Activated CD8-positive, alpha-beta memory T cell treated with anti-CD3 and anti-CD28 coated beads, Interleukin-2, amount 10 ng/mL, durations not matched to agents 7 days and 5 days (primary cell): ENCODE results near the gene ZFAND3. TPM values are rescaled to one million over a fixed set of nuclear protein-coding genes. Genes with fewer than 3 reads are reported as not detected.
"Not testable (repeated sequence)": the region's sequence is repeated elsewhere in the genome, so short reads cannot be mapped to it uniquely, and the experiment has no call there.

Experiments used
- ATAC-seq: fragments of 150-1000 bp; cut with Tn5 transposase; one replicate; pipeline ENCODE4 v1.10.0; 2021; ENCODE audit warnings: moderate library complexity
- CTCF ChIA-PET: fragments of 350-600 bp; sonication (Branson Sonifier 250); formaldehyde crosslinking; loops from one replicate; lab custom pipeline; 2021; ENCODE audit warnings: antibody characterized with exemption; lab: Charles Lee
- DNase-seq: peaks from one replicate; pipeline ENCODE4 v3.0.0-alpha.2; 2020
- H3K27ac Mint-ChIP-seq: one replicate; pipeline ENCODE4 v1.8.0; 2021; ENCODE audit warnings: mild to moderate bottlenecking, mixed read lengths
- H3K27me3 Mint-ChIP-seq: one replicate; pipeline ENCODE4 v1.8.0; 2021; ENCODE audit warnings: mixed read lengths
- H3K36me3 Mint-ChIP-seq: one replicate; pipeline ENCODE4 v1.8.0; 2021; ENCODE audit warnings: mild to moderate bottlenecking, mixed read lengths
- H3K4me1 Mint-ChIP-seq: one replicate; pipeline ENCODE4 v1.8.0; 2021; ENCODE audit warnings: mixed read lengths
- H3K4me3 Mint-ChIP-seq: one replicate; pipeline ENCODE4 v1.8.0; 2021; ENCODE audit warnings: mild to moderate bottlenecking, moderate library complexity, mixed read lengths
- H3K9me3 Mint-ChIP-seq: one replicate; pipeline ENCODE4 v1.8.0; 2022; ENCODE audit warnings: low read depth, mixed read lengths
- total RNA-seq, 2 experiments: library from RNA; stranded (reverse); gene quantifications; one replicate each; pipeline ENCODE4 v1.2.3, GENCODE V29; 2021

ZFAND3 gene
- total RNA-seq, 2 experiments from 2014 or later = 30.9 to 34.4 TPM

DNA sequence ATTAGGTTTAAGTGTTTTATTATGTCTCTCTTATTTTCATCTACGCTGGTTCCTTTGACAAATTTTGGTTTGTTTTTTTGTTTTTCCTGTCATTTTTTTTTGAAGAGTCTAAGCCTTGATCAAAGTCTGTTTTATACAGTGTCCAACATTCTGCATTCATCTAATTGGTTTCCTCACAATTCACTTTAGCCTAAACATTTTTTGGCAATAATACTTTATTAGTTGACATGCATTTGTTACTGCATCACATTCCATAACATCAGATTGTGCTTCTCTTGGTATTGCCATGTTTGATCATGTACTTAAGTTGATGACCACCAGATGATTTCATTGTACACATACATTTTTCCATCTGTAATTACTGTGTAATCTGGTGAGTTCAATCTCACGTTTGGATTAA is 173.2 kb downstream of the ZFAND3 start:
- ATAC-seq = no peak
- DNase-seq = no peak
- Mint-ChIP-seq H3K4me3 (no peak overlapping the region), H3K27me3 (no peaks in the 10 kb centered on the region), H3K36me3 (peaks cover 2% of the 10 kb centered on the region), H3K27ac (no peak overlapping the region), H3K4me1 (peaks cover 8% of the 10 kb centered on the region), H3K9me3 (no peaks in the 10 kb centered on the region)
- CTCF ChIA-PET = no interaction called here

DNA sequence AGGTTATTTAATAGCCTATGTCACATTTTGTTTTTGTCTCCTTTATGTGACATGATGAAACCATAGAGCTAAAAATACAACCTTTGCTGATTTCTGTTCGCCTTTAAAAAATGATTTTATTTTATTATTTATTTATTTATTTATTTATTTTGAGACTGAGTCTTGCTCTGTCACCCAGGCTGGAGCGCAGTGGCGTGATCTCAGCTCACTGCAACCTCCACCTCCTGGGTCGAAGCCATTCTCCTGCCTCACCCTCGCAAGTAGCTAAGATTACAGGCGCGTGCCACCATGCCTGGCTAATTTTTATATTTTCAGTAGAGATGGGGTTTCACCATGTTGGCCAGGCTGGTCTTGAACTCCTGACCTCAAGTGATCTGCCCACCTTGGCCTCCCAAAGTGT is 173.7 kb downstream of the ZFAND3 start:
- not testable (repeated sequence) for H3K9me3 Mint-ChIP-seq, H3K4me3 Mint-ChIP-seq

DNA sequence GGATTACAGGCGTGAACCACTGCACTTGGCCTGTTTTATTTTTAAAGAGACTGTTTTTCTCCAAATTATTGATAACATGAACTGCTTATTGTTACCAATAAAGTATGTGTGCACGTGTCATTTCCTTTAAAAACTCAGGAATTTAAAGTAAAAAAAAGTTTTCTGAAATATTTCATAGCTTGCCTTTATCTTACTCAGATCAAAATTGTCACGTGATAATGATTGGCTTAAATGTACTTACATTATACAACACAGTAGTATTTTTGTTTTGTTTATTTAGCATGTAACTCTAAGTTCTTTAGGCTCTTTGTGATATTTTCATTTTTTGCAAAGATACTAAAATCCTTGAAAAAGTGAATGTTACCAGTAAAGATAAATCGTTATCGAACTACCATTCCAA is 174.1 kb downstream of the ZFAND3 start:
- peaks cover 2% of the 10 kb centered on the region for H3K9me3 Mint-ChIP-seq
- no peak for DNase-seq
- H3K36me3 Mint-ChIP-seq = peaks cover 6% of the 10 kb centered on the region
- no peaks in the 10 kb centered on the region for H3K27me3 Mint-ChIP-seq
- no peak for ATAC-seq
- CTCF ChIA-PET = no interaction called here
- no peak overlapping the region for H3K27ac Mint-ChIP-seq
- H3K4me1 Mint-ChIP-seq = peaks cover 7% of the 10 kb centered on the region
- H3K4me3 Mint-ChIP-seq = no peak overlapping the region

More for the DNA sequence above, 173.7 kb downstream of the ZFAND3 start:
- DNase-seq, H3K27ac Mint-ChIP-seq, ATAC-seq, CTCF ChIA-PET, H3K27me3 Mint-ChIP-seq, H3K36me3 Mint-ChIP-seq, H3K4me1 Mint-ChIP-seq: not testable (repeated sequence)

DNA sequence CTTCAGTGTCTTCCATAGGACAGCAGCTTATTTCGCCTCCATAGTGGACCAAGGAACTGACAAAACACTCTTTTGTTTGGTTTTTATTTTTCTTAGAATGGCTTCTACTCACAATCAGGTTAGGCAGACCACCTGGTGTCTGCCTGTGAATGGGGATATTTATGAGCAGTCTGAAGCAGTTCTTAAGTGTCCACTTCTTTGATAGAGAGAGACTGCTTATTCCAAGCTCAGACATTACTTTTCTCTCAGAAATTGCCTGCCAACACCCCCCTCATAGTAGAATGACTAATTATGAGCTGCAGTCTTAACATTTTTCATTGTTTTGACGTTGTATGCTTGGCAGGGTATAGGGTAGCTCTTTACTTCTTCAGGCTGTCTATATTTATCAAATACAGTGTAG is 174.7 kb downstream of the ZFAND3 start:
- Mint-ChIP-seq H3K4me1 (peaks cover 6% of the 10 kb centered on the region), H3K4me3 (no peak overlapping the region), H3K9me3 (peaks cover 2% of the 10 kb centered on the region), H3K36me3 (peaks cover 7% of the 10 kb centered on the region), H3K27ac (no peak overlapping the region), H3K27me3 (no peaks in the 10 kb centered on the region)
- ATAC-seq (no peak), DNase-seq (no peak)
- CTCF ChIA-PET = no interaction called here

DNA sequence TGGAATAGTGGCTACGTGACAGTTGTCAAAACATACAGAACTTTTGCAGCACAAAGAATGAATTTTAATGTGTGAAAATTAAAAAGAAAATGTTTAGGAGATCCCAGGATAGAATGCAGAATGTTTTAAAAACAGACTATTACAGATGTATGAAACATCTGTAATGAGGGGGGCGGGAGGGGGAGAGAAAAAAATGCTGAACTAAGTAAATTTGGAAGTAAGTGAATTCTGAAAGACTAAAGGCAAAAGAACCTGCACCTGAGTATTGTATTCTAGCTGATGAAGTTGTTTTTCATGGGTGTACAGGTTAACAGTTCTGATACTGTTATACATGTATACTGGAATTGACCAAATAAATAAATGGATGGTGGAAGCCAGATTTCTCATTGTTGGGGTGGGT is 178.8 kb downstream of the ZFAND3 start:
- CTCF ChIA-PET = no interaction called here
- Mint-ChIP-seq H3K36me3 (peaks cover 10% of the 10 kb centered on the region), H3K27me3 (no peaks in the 10 kb centered on the region), H3K9me3 (peaks cover 2% of the 10 kb centered on the region), H3K4me1 (no peaks in the 10 kb centered on the region), H3K27ac (no peak overlapping the region), H3K4me3 (no peak overlapping the region)
- ATAC-seq (no peak), DNase-seq (no peak)

DNA sequence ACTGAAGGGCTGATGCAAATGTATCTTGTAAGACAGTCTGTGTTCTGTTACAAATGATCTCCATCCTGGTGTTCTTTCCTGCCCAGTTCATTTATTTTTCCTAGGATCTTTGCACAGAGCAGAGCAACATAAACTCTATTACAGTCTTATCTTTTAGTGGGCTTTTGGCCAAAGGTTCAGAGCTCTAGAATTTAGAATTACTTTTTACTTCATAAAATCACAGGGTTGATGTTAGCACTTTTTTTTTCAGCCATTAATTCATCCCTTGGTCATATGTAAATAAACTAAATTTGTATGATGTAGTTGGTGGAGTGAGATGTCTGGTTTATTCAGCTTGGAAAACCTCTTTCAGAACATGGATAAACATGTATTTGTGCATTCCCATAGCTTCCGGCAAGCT is 181.9 kb downstream of the ZFAND3 start:
- no peak for ATAC-seq
- CTCF ChIA-PET = no interaction called here
- Mint-ChIP-seq H3K4me3 (no peak overlapping the region), H3K27me3 (no peaks in the 10 kb centered on the region), H3K36me3 (peaks cover 10% of the 10 kb centered on the region), H3K27ac (no peak overlapping the region), H3K9me3 (peaks cover 2% of the 10 kb centered on the region), H3K4me1 (peaks cover 5% of the 10 kb centered on the region)
- DNase-seq = no peak

DNA sequence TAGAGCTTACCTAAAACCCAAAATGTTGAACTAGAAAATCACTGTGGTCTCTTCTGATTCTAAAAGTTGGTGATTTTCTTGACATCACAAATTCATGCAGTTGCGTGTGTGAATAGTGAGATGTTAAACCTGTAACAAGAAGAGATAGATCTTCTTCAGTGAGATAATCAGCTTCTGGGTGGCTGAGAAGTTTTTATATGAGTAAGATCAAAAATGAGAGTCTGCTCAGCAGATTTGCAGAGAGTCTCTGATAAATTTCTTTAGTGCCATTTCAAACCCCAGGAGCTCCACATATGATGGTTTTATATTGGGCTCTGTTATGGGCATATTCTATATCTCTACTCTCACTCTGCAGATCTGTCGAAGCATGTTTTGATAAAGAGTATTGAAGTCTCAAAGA is 185.4 kb downstream of the ZFAND3 start:
- no peak for ATAC-seq

DNA sequence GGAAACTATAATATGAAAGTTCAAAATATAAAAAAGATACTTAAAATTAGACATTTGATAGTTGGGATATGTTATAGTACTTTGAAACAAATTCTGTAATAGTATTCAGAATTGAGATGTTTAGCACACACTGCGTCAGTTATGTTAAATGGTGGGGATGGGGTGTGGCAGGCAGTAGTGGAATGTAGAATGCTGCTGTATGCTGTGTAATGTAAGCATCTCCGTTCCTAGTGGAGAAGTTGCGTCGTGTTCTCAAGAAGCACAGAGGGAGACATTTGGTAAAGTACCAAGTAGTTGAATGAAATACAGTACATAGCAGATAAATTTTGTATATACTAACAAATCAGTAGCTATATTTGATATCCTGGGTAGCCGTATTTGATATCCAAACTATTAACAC is 192.4 kb downstream of the ZFAND3 start:
- peaks cover 8% of the 10 kb centered on the region for H3K36me3 Mint-ChIP-seq
- ATAC-seq (no peak), DNase-seq (no peak)
- CTCF ChIA-PET = interaction anchor here (1.3 to 1.4 kb wide), 3 partner anchors 9 to 229 kb away, joined by 3 to 4 read pairs (median 3); no protein-coding TSS in a partner anchor
- H3K4me3 Mint-ChIP-seq = no peak overlapping the region
- peaks cover 1% of the 10 kb centered on the region for H3K4me1 Mint-ChIP-seq
- peaks cover 2% of the 10 kb centered on the region for H3K9me3 Mint-ChIP-seq
- H3K27ac Mint-ChIP-seq = no peak overlapping the region
- H3K27me3 Mint-ChIP-seq = no peaks in the 10 kb centered on the region

More for the DNA sequence above, 185.4 kb downstream of the ZFAND3 start:
- CTCF ChIA-PET = no interaction called here
- Mint-ChIP-seq H3K36me3 (peaks cover 2% of the 10 kb centered on the region), H3K9me3 (no peaks in the 10 kb centered on the region), H3K4me3 (no peak overlapping the region), H3K4me1 (peaks cover 5% of the 10 kb centered on the region), H3K27me3 (no peaks in the 10 kb centered on the region), H3K27ac (no peak overlapping the region)
- no peak for DNase-seq

DNA sequence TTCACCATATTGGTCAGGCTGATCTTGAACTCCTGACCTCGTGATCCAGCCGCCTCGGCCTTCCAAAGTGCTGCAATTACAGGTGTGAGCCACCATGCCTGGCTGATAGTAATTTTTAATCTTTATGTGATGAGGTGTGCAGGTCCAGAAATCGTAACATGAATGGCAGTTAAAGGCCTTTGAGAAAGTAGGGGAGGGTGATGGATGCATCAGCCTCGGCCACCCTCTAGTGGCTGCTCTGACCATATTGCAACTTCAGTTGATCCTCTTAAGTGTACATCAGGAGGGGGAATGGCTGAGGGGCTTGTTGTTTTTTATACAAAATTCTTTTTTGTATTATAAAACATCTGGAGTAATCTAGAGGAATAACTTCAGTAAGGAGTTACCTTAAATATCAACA is 193.0 kb downstream of the ZFAND3 start:
- Mint-ChIP-seq H3K27me3 (no peaks in the 10 kb centered on the region), H3K36me3 (peaks cover 8% of the 10 kb centered on the region), H3K4me1 (peaks cover 1% of the 10 kb centered on the region), H3K9me3 (peaks cover 2% of the 10 kb centered on the region), H3K27ac (no peak overlapping the region), H3K4me3 (no peak overlapping the region)
- CTCF ChIA-PET = interaction anchor here (1.3 to 1.4 kb wide), 3 partner anchors 9 to 229 kb away, joined by 3 to 4 read pairs (median 3); no protein-coding TSS in a partner anchor
- DNase-seq (no peak), ATAC-seq (no peak)

DNA sequence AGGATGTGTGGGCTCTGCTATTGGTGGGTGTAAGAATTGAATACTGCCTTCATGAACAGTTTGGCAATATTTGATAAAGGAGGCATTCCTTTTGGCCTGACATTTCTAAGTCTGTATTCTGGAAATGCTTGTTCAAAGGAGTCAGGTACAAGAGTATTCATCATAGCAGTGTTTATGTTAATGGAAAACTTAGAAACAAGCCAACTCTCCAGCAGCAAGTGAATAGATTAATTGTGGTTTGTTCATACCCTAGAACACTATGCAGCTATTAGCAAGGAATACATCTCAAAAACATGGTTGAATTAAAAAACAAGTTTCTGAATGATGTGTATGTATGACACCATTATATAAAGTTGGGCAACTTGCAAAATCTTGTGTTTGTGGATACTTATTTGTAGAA is 195.8 kb downstream of the ZFAND3 start:
- H3K27me3 Mint-ChIP-seq = no peaks in the 10 kb centered on the region
- no peak overlapping the region for H3K4me3 Mint-ChIP-seq
- peaks cover 2% of the 10 kb centered on the region for H3K9me3 Mint-ChIP-seq
- CTCF ChIA-PET = no interaction called here
- H3K27ac Mint-ChIP-seq = no peak overlapping the region
- ATAC-seq (no peak), DNase-seq (no peak)
- H3K4me1 Mint-ChIP-seq = peaks cover 1% of the 10 kb centered on the region
- peaks cover 4% of the 10 kb centered on the region for H3K36me3 Mint-ChIP-seq

DNA sequence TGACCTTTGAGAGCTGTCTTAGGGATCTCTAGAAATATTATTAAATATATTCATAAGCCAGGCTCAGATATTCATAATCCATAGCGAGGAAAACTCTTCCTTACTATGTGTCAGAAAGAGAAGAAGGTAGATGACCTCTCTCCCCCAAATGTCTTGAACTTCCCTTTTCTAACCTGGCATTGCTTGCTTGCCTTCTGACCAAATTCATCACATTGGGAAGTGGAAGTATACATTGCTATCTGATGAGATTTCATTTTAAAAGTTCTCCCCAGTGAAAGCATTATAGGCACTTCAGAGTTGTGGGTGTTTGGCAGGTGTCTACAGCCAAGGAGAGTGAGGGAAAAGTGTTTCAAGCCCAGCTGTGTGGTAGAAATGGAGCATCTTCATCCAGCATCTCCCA is 197.3 kb downstream of the ZFAND3 start:
- no peak overlapping the region for H3K4me3 Mint-ChIP-seq
- H3K27ac Mint-ChIP-seq = no peak overlapping the region
- CTCF ChIA-PET = no interaction called here
- H3K4me1 Mint-ChIP-seq = peaks cover 1% of the 10 kb centered on the region
- ATAC-seq (no peak), DNase-seq (no peak)
- H3K27me3 Mint-ChIP-seq = no peaks in the 10 kb centered on the region
- no peaks in the 10 kb centered on the region for H3K36me3 Mint-ChIP-seq
- peaks cover 2% of the 10 kb centered on the region for H3K9me3 Mint-ChIP-seq

DNA sequence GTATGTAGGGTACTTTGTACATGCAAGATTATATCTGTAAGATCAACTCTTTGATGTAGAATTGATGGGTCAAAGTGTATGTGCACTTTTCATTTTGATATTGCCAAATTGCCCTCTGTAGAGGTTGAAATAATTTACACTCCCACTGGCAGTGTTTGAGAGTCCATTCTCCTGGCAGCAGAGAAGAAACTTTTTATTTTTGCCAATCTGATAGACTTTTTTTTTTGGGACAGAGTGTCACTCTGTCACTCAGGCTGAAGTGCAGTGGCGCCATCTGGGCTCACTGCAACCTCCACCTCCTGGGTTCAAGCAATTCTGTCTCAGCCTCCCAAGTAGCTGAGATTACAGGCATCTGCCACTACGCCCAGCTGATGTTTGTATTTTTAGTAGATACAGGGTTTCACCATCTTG is 199.2 kb downstream of the ZFAND3 start:
- Mint-ChIP-seq H3K4me3 (no peak overlapping the region), H3K36me3 (no peaks in the 10 kb centered on the region), H3K9me3 (no peaks in the 10 kb centered on the region), H3K27me3 (no peaks in the 10 kb centered on the region), H3K4me1 (no peaks in the 10 kb centered on the region), H3K27ac (no peak overlapping the region)
- ATAC-seq (no peak), DNase-seq (no peak)
- CTCF ChIA-PET = no interaction called here

DNA sequence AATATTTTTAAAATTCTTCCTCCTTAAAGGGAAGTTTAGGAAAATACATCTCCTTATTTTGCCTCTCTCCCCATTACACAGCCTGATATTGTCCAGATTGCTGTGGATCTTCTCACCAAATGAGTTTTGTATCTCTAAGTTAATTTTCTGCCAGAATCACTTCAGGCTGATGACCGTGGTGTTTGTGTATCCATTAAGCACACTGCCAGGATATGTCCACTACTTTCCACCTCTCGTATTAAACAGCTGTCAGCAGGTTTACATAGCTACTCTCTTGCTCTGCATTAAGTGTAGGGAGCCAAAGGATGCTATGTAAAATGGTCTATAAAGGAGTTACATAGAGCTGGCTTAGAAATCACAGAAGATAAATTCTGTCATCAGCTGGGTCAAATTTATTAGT is 201.1 kb downstream of the ZFAND3 start:
- Mint-ChIP-seq H3K4me3 (no peak overlapping the region), H3K27me3 (no peaks in the 10 kb centered on the region), H3K36me3 (no peaks in the 10 kb centered on the region), H3K27ac (no peak overlapping the region), H3K4me1 (no peaks in the 10 kb centered on the region), H3K9me3 (no peaks in the 10 kb centered on the region)
- ATAC-seq = no peak
- CTCF ChIA-PET = no interaction called here
- DNase-seq = no peak

DNA sequence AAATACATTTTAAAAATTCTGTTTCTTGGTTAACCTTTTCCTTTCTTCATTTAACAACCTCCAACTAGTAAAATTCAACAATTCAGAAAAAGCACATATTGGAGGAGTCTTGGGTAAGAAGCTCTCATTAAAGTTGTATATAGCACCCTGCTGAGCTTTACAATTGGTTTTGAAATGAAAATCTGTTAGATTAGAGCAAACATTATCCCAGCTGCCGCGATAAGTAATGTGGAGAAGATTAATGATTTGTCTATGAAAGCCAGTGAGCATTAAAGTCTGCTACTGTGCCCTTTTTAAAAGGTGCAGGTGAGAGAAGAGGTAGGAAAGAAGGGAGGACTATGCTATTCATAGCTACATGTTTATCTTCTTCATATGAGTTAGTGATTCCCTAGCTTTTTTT is 201.5 kb downstream of the ZFAND3 start:
- no peak for DNase-seq
- H3K4me1 Mint-ChIP-seq = no peaks in the 10 kb centered on the region
- peaks cover under 1% of the 10 kb centered on the region for H3K36me3 Mint-ChIP-seq
- no peaks in the 10 kb centered on the region for H3K9me3 Mint-ChIP-seq
- H3K4me3 Mint-ChIP-seq = no peak overlapping the region
- CTCF ChIA-PET = no interaction called here
- H3K27ac Mint-ChIP-seq = no peak overlapping the region
- H3K27me3 Mint-ChIP-seq = no peaks in the 10 kb centered on the region
- no peak for ATAC-seq

DNA sequence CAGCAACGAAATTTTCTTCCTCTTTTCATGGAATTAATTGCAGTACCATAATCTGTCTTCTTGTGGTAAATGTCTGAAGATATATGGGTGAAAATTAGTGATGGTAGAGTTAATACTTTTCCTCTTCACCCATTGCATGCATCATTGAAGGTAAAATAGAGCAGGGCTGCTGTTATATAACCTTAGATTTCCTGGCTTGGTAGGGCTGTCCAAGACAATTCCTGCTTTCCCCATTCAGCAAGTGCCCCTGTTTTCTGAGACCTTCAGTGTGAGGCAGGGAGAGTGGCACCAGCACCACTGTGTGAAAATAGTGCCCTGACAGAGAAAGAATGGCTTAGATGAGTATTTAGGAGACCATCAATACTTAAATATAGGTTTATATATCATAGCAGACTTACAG is 202.0 kb downstream of the ZFAND3 start:
- Mint-ChIP-seq H3K4me3 (no peak overlapping the region), H3K27me3 (no peaks in the 10 kb centered on the region), H3K4me1 (peaks cover 1% of the 10 kb centered on the region), H3K9me3 (no peaks in the 10 kb centered on the region), H3K36me3 (peaks cover 2% of the 10 kb centered on the region), H3K27ac (no peak overlapping the region)
- CTCF ChIA-PET = interaction anchor here (2.2 kb wide), 1 partner anchor 12 kb away, joined by 8 read pairs; no protein-coding TSS in a partner anchor
- no peak for DNase-seq
- no peak for ATAC-seq
